GM21423 (cell line): ENCODE results near the gene CCL24.
"Not testable (repeated sequence)": the region's sequence is repeated elsewhere in the genome, so short reads cannot be mapped to it uniquely, and the experiment has no call there.

Experiments used
- ATAC-seq: cut with Tn5 transposase; IDR thresholded peaks from one replicate; pipeline ENCODE4 v1.9.1; 2021; ENCODE audit warnings: mild to moderate bottlenecking, moderate library complexity; ENCODE audit not compliant: unreplicated experiment

Gene CCL24

DNA sequence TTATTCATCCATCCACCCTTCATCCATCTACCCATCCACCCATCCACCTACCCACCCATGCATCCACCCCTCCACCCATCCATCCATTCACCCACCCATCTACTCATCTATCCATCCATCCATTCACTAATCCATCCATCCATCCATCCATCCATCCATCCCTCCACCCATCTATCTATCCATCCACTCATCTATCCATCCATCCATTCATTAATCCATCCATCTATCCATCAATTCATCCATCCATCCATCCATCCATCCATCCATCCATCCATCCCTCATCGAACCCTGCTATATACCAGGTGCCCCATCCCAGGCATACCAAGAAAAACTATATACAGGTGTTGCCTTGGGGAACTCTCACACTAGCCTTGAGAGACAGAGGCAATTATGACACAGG lies 7.1 kb upstream of the CCL24 start:
- no peak for ATAC-seq

DNA sequence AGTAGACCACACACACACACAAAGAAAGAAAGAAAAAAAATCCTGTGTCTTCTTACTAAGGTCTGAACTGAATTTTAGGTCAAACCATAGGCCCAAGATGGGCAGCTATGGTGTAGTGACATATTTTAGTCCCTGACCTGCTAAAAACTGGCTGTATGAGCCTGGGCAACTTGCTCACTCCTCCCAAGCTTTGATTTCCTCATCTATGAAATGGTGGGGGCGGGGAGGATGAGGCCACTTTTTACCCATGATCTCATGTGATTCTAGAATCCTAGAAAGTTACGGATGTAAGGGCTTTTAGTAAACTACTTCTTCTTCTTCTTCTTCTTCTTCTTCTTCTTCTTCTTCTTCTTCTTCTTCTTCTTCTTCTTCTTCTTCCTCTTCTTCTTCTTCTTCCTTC lies 6.1 kb upstream of the CCL24 start:
- no peak for ATAC-seq

DNA sequence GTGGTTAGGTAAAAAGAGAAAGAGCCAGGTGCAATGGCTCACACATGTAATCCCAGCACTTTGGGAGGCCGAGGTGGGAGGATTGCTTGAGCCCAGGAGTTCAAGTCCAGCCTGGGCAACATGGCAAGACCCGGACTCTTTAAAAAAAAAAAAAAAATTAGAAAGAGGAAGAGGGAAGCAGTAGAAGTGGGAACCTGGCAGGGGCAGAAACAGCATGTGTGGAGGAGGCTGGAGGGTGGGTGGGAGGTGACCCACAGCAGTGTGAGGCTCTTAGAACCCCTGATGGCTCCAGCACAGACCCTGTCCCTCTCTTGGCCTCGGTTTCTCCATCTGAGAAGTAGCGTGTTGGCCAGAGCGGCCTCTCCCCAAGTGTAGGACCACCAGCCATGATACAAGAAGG lies 4.9 kb upstream of the CCL24 start:
- no peak for ATAC-seq

DNA sequence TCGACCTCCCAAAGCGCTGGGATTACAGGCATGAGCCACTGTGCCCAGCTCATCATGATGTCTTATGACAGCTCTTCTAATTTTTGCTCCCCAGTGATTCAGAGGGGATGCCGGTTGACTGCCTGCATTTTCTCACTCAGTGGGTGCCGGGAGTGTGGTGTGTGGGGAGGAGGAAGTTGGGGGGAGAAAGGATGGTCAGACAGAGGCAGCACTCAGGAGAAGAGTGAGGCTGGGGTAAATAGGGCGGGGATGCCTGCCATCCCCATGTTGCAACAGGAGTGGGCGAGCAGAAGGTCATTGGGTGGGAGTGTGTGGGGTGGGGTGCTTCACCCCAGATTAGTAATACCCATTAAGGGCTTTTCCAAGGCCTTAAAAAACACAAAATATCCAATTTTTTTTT lies 3.5 kb upstream of the CCL24 start:
- no peak for ATAC-seq

DNA sequence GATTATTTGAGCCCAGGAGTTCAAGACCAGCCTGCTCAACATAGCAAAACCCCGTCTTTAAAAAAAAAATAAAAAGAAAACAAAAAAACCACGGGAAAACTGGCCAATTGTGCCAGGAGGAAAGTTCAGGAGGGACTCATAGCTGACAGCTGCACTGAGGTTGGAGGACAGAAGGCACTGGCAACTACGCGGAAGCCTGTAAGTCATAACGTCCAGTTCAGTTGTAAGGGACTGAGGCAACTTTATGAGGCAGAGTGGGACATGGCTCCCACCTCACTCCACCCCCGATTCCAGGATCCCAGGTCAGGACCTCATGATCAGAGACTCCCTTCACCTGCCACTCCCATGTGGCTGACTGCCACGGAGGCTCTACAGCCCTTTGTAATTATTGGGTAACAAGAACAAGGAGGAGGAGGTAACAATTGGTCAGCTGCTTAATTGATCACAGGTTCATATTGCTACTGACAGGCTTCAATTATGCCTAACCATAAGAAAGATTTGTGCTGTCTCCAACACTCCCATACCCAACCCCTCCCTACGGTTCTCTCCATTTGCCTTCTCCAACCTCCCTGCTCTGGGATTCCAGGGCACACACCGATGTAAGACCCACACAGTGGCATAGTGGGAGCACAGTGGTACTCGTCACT lies 1.9 kb upstream of the CCL24 start:
- ATAC-seq = no peak

DNA sequence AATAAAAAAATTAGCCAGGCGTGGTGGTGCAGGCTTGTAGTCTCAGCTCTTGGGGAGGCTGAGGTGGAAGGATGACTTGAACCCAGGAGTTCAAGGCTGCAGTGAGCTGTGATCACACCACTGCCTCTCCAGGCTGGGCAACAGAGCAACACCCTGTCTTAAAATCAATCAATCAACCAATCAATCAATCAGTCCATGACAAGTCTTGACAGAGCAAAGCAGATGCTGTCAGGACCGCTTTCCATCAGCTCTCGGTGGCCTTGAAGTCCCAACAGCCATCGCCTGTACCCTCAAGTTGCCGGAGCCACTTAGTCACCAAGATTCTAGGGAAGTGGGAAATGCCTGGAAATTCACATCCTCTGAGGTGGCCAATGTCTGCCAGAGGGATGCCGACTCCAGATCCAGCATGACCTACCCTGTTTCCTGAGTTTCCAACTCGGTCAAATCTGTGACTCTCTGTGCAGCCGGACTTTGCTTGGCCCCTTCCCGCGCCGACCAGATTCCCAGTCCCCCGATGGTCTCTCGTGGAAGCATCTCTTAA lies 871 bp upstream of the CCL24 start:
- ATAC-seq = no peak

DNA sequence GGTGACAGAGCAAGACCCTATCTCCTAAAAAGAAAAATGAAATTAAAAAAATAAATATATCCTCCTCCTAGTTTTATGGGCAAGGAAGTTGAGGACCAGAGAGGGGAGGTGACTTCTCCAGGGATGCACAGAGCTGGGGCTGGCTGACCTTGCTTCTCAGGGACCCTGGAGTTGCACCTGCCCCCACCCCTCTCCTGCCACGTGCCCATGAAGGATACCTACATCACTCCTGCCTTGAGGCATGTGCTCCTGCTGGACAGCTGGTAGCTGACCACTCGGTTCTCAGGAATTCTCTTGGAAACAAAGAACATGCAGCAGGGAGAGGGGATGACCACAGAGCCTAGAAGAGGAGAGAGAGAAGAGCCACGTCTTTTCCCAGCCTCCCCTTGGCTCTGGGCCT lies 522 bp downstream of the CCL24 start:
- no peak for ATAC-seq

DNA sequence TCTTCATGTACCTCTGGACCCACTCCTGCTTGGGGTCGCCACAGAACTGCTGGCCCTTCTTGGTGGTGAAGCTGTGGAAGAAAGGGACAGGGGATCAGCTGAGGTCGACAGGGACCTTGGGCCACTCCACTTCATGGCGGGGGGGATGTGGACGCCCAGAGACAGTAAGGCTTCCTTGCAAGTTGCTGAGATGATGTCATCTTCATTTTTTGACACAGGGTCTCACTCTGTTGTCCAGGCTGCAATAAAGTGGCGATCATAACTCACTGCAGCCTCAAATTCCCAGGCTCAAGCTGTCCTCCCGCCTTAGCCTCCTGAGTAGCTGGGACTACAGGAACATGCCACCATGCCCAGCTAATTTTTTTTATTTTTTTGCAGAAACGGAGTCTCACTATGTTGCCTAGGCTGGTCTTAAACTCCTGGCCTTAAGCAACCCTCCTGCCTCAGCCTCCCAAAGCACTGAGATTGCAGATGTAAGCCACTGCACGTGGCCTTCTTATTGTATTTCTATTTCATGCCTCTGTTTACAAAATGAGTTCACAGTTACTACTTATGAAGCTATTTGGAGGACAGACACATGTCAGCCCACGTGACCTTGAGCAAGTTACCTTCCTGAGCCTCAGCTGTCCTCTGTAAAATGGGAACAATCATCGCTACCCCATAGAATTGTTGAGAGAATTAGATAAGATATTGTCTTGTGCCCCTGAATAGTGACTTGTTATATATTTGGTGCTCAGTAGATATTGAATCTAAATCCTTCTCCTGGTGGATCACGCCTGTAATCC lies 1.5 kb downstream of the CCL24 start:
- no peak for ATAC-seq

DNA sequence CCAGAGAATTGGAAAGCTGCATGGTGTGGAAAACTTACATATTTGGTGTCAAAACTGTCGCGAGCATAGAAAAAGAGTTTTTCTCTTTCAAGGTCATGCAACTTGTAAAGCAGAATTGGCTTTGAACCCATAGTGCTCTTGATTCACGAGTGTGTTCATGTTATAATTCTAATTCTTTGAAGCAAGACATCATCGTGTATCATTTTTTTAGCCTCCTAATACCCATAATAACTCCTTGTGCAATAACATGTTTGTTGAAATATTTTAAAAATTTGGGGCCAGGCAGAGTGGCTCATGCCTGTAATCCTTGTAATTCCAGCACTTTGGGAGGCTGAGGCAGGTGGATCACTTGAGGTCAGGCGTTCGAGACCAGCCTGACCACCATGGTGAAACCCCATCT lies 4.2 kb downstream of the CCL24 start:
- no peak for ATAC-seq

DNA sequence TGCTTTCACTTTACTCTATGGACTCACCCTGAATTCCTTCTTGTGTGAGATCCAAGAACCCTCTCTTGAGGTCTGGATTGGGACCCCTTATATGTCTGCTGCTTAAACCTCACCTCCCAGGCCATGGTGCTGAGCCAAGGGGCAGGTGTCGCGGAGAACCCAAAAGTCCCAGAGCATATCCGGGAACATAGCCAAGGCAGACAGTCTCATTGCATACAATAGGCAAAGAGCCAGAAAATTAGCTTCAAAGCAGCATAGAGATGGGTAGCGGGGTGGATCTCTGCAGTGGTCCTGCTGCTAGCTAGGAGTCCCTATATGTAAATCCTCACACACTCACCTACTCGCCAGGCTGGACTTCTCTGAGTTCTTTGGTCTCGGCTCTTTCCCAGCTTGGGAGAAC lies 5.5 kb downstream of the CCL24 start:
- no peak for ATAC-seq

DNA sequence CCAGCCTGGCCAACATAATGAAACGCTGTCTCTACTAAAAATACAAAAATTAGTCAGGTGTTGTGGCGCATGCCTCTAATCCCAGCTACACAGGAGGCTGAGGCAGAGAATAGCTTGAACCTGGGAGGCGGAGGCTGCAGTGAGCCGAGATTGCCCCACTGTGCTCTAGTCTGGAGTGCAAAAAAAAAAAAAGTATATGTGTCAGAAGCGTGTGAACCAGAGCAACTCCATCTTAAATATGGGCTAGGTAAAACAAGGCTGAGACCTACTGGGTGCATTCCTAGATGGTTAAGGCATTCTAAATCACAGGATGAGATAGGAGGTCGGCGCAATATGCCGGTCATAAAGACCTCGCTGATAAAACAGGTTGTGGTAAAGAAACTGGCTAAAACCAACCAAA lies 6.2 kb downstream of the CCL24 start:
- ATAC-seq = no peak

DNA sequence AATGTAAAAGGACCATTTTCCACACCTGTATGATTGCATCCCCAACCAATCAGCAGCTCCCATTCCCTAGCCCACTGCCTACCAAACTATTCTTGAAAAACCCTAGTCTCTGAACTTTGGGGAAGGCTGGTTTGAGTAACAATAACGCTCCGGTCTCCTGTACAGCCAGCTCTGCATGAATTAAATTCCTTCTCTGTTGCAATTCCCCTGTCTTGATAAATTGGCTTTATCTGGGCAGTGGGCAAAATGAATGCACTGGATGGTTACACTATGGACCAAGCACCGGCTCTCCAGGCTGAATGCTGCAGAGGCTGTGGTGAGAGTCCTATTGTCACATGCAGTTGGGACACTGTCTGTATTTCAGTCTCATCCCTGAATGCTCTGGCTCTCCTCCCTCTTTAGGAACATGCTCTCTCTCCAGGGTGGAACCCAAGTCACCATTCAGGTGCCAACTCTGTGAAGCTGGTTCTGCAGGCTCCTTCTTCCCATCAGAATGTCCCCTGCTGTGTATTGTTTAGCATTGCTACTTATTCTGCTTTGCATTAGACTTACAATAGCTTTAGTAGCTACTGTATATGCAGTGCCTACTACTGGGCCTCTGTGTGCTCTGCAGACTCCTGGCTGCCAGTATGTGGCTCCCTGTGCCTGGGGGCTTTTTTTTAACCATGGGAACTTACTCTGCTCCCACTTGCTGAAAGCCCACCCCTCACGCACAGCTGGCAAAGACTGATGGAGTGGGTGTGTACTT lies 6.9 kb downstream of the CCL24 start:
- no peak for ATAC-seq

DNA sequence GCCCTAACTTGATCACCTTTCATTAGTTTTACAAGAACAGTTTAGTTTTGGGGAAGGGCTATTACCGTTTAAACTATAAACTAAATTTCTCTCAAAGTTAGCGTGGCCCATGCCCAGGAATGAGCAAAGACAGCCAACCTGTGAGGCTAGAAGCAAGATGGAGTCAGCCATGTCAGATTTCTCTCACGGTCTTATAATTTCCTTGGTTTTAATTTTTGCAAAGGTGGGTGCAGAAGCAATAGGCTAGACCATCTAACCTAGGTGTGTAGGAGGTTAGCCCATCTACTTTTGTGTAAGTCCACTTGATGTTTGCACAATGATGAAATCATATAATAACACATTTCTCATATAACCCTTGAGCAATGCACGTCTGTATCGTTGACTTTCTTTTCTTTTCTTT lies 8.9 kb downstream of the CCL24 start:
- no peak for ATAC-seq

DNA sequence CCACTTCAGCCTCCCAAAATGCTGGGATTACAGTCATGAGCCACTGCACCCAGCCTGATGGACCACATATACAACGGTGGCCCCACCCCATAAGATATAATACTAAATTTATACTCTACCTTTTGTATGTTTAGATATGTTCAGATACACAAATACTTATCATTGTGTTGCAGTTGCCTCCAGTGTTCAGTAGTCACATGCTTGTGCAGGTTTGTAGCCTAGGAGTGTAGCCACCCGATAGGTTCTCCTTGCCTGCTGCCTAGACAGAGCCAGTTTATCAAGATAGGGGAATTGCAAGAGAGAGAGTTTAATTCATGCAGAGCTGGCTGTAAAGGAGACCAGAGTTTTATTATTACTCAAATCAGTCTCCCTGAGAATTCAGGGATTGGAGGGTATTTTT lies 9.6 kb downstream of the CCL24 start:
- no peak for ATAC-seq

DNA sequence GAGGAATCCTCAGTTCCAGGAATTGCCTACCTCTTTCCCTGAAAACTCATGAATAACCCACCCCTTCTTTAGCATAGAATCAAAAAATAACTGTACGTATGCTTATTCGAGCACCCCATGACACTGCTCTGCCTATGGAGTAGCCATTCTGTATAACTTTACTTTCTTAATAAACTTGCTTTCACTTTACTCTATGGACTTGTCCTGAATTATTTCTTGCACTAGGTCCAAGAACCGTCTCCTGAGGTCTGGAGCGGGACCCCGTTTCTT lies 11.1 kb downstream of the CCL24 start:
- ATAC-seq = no peak

DNA sequence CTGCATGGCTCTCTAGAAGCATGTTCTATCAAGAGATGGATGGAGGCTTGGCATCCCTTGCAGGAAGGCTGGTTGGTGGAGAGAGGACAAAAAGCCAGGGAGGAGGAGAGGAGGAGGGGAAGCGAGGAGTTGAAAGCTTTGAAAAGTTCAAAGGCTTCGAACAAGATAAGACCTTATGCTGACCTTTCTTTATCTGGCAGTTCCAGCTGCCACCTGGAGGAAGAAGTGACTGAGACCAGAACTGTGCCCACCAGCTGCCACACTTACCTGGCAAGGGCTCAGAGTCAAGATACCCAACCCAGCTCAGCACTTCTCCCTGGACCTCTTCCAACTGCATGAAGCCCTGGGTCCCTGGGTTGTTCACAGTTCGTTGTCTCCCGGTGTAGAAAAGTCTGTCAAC lies 14.8 kb downstream of the CCL24 start:
- ATAC-seq = no peak

DNA sequence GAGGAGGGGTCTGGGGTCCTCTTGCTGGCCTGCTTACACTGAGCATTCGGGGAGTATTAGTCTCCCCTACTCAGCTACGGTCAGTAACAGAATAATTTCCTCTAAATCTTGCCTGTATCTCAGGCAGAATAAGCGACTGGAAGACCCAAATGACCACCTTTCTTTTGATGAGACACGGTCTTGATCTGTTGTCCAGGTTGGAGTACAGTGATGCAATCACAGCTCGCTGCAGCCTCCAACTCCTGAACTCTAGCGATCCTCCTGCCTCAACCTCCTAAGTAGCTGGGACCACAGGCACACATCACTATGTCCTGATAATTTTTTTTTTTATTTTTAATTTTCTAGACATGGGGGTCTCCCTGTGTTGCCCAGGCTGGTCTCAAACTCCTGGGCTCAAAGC lies 17.2 kb downstream of the CCL24 start:
- ATAC-seq = no peak

DNA sequence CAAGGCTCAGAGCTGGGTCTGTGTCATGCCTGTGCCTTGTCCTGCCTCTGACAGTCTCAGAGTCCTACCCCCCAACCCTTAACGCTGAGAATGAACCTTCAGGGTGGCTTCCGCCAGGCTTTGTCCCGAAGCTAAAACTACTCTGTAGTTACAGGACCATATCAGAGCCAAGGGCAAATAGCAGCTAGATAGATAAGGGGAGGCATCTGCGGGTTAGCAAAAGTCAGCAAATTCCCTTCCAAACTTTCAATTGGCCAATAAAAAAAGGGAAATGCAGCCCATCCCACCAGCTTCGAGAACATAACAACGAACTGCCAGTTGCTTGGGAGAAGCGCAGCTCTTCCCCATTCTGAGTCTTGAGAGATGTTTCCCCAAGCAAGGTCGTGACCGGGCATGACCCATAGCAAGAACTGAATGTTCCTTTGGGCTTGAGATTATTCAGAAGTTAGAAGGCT lies 17.7 kb downstream of the CCL24 start:
- no peak for ATAC-seq

DNA sequence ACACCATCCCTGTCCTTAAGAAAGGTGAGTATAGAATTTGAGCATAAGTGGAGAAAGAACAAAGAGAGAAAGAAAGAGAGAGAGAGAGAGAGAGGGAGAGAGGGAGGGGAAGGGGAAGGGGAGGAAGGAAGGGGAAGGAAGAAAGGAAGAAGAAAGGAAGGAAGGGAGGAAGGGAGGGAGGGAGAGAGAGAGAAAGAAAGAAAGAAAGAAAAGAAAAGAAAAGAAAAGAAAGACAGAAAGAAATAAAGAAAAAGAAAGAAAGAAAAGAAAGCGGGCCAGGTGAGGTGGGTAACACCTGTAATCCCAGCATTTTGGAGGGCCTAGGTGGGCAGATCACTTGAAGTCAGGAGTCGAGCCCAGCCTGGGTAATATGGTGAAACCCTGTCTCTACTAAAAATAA lies 19.9 kb downstream of the CCL24 start:
- no peak for ATAC-seq

DNA sequence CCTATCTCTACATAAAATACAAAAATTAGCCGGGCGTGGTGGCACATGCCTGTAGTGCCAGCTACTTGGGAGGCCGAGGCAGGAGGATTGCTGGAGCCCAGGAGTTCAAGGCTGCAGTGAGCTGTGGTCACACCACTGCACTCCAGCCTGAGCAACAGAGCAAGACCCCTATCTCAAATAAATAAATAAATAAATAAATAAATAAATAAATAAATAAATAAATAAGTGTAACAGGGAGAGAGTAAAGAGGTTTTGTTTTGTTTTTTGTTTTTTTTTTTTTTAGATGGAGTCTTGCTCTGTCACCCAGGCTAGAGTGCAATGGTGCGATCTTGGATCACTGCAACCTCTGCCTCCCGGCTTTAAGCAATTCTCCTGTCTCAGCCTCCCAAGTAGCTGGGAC lies 21.0 kb downstream of the CCL24 start:
- ATAC-seq = not testable (repeated sequence)

DNA sequence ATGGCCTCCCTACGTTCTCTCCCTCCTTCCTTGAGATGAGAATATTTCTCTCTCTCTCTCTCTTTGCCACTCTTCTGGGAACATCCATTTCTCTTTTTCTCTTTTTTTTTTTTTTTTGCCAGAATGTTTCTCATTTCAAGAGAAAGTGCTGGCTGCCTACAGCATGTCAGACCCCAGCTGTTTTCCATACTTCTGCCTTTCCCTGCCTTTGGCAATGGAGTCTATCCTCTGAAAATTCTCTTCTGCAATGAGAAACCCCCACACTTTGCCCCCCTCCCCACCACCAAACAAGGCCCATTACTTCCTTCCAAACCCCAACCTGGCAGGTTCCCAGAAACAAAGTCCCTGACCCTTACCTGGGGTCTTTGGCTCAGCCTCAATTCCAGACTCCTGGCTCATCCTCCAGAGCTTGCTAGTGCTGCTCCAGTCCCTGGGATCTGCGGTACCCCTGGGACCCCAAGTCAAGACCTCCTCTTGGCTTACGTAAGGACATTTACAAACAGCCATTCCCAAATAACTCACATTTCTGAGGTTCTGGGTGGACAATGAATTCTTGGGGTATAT lies 24.2 kb downstream of the CCL24 start:
- ATAC-seq = no peak
